HL-60 (cell line): Measurements from ENCODE around the gene PNPLA7.

ENCODE experiments used
- DNase-seq, 2 experiments: peaks; one replicate each; pipeline ENCODE4 v3.0.0-alpha.2; 2010 to 2020; ENCODE audit warnings: low read depth in 1 of 2, low spot score in 1 of 2
- H3K27ac ChIP-seq: fragments of 250-450 bp; sonication (Bioruptor Pico); replicated peaks from 2 replicates; pipeline ENCODE4 v1.5.1; 2020; ENCODE audit warnings: mild to moderate bottlenecking, moderate library complexity
- H3K27me3 ChIP-seq: fragments of 250-450 bp; sonication (Bioruptor Pico); 2 replicates; pipeline ENCODE4 v1.5.1; 2021; ENCODE audit warnings: mild to moderate bottlenecking, moderate library complexity; ENCODE audit not compliant: insufficient read depth, poor library complexity, severe bottlenecking
- H3K4me3 ChIP-seq: replicated peaks from 2 replicates; pipeline ENCODE4 v1.5.1; 2011; ENCODE audit warnings: mild to moderate bottlenecking, control low read depth, low read length; ENCODE audit not compliant: insufficient read depth
- CTCF ChIP-seq: IDR thresholded peaks from one replicate; pipeline ENCODE4 v1.5.1; 2011; ENCODE audit warnings: low read length, control low read depth, inconsistent platforms; ENCODE audit not compliant: insufficient read depth
- GABPA ChIP-seq: IDR thresholded peaks from 2 replicates; pipeline ENCODE4 v1.6.1; 2012; ENCODE audit warnings: low read depth
- POLR2AphosphoS5 ChIP-seq: IDR thresholded peaks from 2 replicates; pipeline ENCODE4 v1.6.1; 2012; ENCODE audit warnings: low read depth
- REST ChIP-seq: IDR thresholded peaks from 2 replicates; pipeline ENCODE4 v1.6.1; 2012; ENCODE audit warnings: low read depth; ENCODE audit not compliant: insufficient replicate concordance
- SPI1 ChIP-seq: IDR thresholded peaks from 2 replicates; pipeline ENCODE4 v1.6.1; 2012; ENCODE audit warnings: low read depth, mild to moderate bottlenecking, borderline replicate concordance

The PNPLA7 gene

GRCh38 chr9:137579259-137579604 is 29.0 kb upstream of the PNPLA7 start:
- TF ChIP-seq CTCF (no peak), REST (no peak), SPI1 (no peak), GABPA (no peak), POLR2AphosphoS5 (no peak)
- peak overlapping the region; percentile 50 for H3K27ac ChIP-seq
- DNase-seq, result no peak
- no peaks in the 10 kb centered on the region for H3K27me3 ChIP-seq
- no peak overlapping the region; the same call in 1 of the 2 replicates for H3K4me3 ChIP-seq

- TF ChIP-seq CTCF (peak; percentile 61), POLR2AphosphoS5 (peak; percentile 73), GABPA (peak; percentile 98), SPI1 (no peak)
- peak; percentile 83 to 94 for DNase-seq
- peak within 1 kb of the TSS; percentile 93 for H3K4me3 ChIP-seq
- no peaks in the 10 kb centered on the region for H3K27me3 ChIP-seq
- peak within 1 kb of the TSS; percentile 62 for H3K27ac ChIP-seq
These were observed 28.5 kb upstream of the PNPLA7 start, which contains the start of gene DPH7 for GRCh38 chr9:137578518-137579258. TSS of gene DPH7 (minus strand) at chr9:137578925. CDS start at chr9:137578777, 148 bp downstream.

- DNase-seq, result no peak
- TF ChIP-seq GABPA (no peak), CTCF (no peak), SPI1 (no peak), REST (no peak), POLR2AphosphoS5 (no peak)
- H3K27ac ChIP-seq, result no peak overlapping the region
These were observed 25.7 kb upstream of the PNPLA7 start for GRCh38 chr9:137575716-137576411.

More at GRCh38 chr9:137575716-137576411, 25.7 kb upstream of the PNPLA7 start:
- Histone ChIP-seq H3K4me3 (no peak overlapping the region), H3K27me3 (no peaks in the 10 kb centered on the region)
